IMR-90 (cell line): ENCODE results near the gene TTC5. TPM values are rescaled to one million over a fixed set of nuclear protein-coding genes. Genes with fewer than 3 reads are reported as not detected.
A peak's percentile ranks its signal among the peaks of the same experiment; 100 is the strongest.

Source experiments
- ATAC-seq: fragments of 200-7000 bp; cut with Tn5 transposase; 2 replicates; pipeline ENCODE4 v1.9.1; 2020; ENCODE audit warnings: low read depth, mild to moderate bottlenecking, moderate library complexity
- BruUV-seq: library from RNA; stranded (reverse); fragments of 400-500 nt; replicated peaks from 2 replicates; lab custom pipeline; 2021; lab: Mats Ljungman, UMichigan
- CTCF ChIA-PET: fragments of 300-600 bp; formaldehyde crosslinking; extraction: SDS; loops from one replicate; lab custom pipeline; 2021; ENCODE audit warnings: antibody characterized with exemption; lab: Yijun Ruan, JAX
- POLR2A ChIA-PET: fragments of 300-600 bp; sonication (Branson Sonifier 250); formaldehyde crosslinking; loops from one replicate; lab custom pipeline; 2022; ENCODE audit warnings: antibody characterized with exemption; ENCODE audit not compliant: unreplicated experiment; lab: Charles Lee
- DNase-seq: peaks from one replicate; pipeline ENCODE4 v3.0.0; 2013
- H2AFZ ChIP-seq: replicated peaks from 2 replicates; pipeline ENCODE3; 2013; ENCODE audit warnings: low read length, mild to moderate bottlenecking; ENCODE audit not compliant: poor library complexity
- H2AK5ac ChIP-seq: 2 replicates; pipeline ENCODE4 v1.6.1; 2013; ENCODE audit warnings: low read depth, low read length, inconsistent platforms
- H2AK9ac ChIP-seq: replicated peaks from 2 replicates; pipeline ENCODE3; 2013; ENCODE audit warnings: mild to moderate bottlenecking, low read depth, low read length, moderate library complexity; ENCODE audit not compliant: poor library complexity
- H2BK120ac ChIP-seq: 2 replicates; pipeline ENCODE4 v1.6.1; 2013; ENCODE audit warnings: low read depth, low read length, inconsistent platforms
- H2BK15ac ChIP-seq: 3 replicates; pipeline ENCODE4 v1.6.1; 2013; ENCODE audit warnings: low read depth, low read length, inconsistent platforms
- H2BK20ac ChIP-seq: 2 replicates; pipeline ENCODE4 v1.6.1; 2013; ENCODE audit warnings: low read depth, mild to moderate bottlenecking, inconsistent platforms, low read length, moderate library complexity
- H2BK5ac ChIP-seq: 2 replicates; pipeline ENCODE4 v1.6.1; 2013; ENCODE audit warnings: mild to moderate bottlenecking, low read depth, low read length, inconsistent platforms; ENCODE audit not compliant: poor library complexity, severe bottlenecking
- H3K14ac ChIP-seq: replicated peaks from 2 replicates; pipeline ENCODE4 v1.6.1; 2013; ENCODE audit warnings: low read depth, low read length, inconsistent platforms
- H3K18ac ChIP-seq: 2 replicates; pipeline ENCODE4 v1.6.1; 2013; ENCODE audit warnings: low read depth, low read length, control low read depth
- H3K23ac ChIP-seq: 2 replicates; pipeline ENCODE4 v1.6.1; 2013; ENCODE audit warnings: low read depth, low read length, inconsistent platforms
- H3K27ac ChIP-seq: 2 replicates; pipeline ENCODE4 v1.5.1; 2013; ENCODE audit warnings: mild to moderate bottlenecking, control low read depth, low read length; ENCODE audit not compliant: insufficient read depth
- H3K27me3 ChIP-seq: 2 replicates; pipeline ENCODE4 v1.6.1; 2013; ENCODE audit warnings: low read length; ENCODE audit not compliant: control insufficient read depth, insufficient read depth
- H3K36me3 ChIP-seq: 2 replicates; pipeline ENCODE4 v1.6.1; 2013; ENCODE audit warnings: low read length, mixed read lengths; ENCODE audit not compliant: control insufficient read depth, insufficient read depth
- H3K4ac ChIP-seq: 2 replicates; pipeline ENCODE4 v1.6.1; 2013; ENCODE audit warnings: low read depth, low read length, inconsistent platforms
- H3K4me1 ChIP-seq: 2 replicates; pipeline ENCODE4 v1.6.1; 2013; ENCODE audit warnings: low read length, mixed read lengths; ENCODE audit not compliant: control insufficient read depth, insufficient read depth
- H3K4me2 ChIP-seq: 2 replicates; pipeline ENCODE4 v1.6.1; 2013; ENCODE audit warnings: low read depth, mild to moderate bottlenecking, control low read depth, low read length, moderate library complexity
- H3K4me3 ChIP-seq: 2 replicates; pipeline ENCODE4 v1.5.1; 2013; ENCODE audit warnings: low read depth, mild to moderate bottlenecking, control low read depth, low read length, moderate library complexity; ENCODE audit not compliant: insufficient read depth
- H3K56ac ChIP-seq: 2 replicates; pipeline ENCODE4 v1.6.1; 2013; ENCODE audit warnings: low read length, inconsistent platforms; ENCODE audit not compliant: insufficient read depth; ENCODE audit errors: extremely low read depth
- H3K79me1 ChIP-seq, 2 experiments: 2 replicates each; pipeline ENCODE4 v1.6.1; 2013; ENCODE audit warnings: low read length in 2 of 2, inconsistent platforms in 1 of 2, low read depth in 1 of 2
- H3K9ac ChIP-seq: 2 replicates; pipeline ENCODE4 v1.6.1; 2013; ENCODE audit warnings: low read depth, low read length, control low read depth
- H3K9me1 ChIP-seq: 2 replicates; pipeline ENCODE4 v1.6.1; 2013; ENCODE audit warnings: low read length, inconsistent platforms; ENCODE audit not compliant: insufficient read depth
- H3K9me3 ChIP-seq: 2 replicates; pipeline ENCODE4 v1.6.1; 2013; ENCODE audit warnings: low read length; ENCODE audit not compliant: control insufficient read depth, insufficient read depth
- H4K20me1 ChIP-seq: 2 replicates; pipeline ENCODE4 v1.6.1; 2013; ENCODE audit warnings: low read length, inconsistent platforms; ENCODE audit not compliant: insufficient read depth
- H4K5ac ChIP-seq: 2 replicates; pipeline ENCODE4 v1.6.1; 2013; ENCODE audit warnings: mild to moderate bottlenecking, low read depth, low read length, control low read depth
- H4K8ac ChIP-seq, 2 experiments: 2 replicates each; pipeline ENCODE4 v1.6.1; 2013; ENCODE audit warnings: low read depth in 2 of 2, low read length in 2 of 2, control low read depth in 1 of 2, inconsistent platforms in 1 of 2
- H4K91ac ChIP-seq: 2 replicates; pipeline ENCODE4 v1.6.1; 2013; ENCODE audit warnings: low read depth, low read length, inconsistent platforms; ENCODE audit not compliant: insufficient read depth
- CTCF ChIP-seq: conservative IDR thresholded peaks from 2 replicates; pipeline ENCODE4 v1.5.1; 2012; ENCODE audit warnings: mild to moderate bottlenecking, low read depth, low read length, improper control_type of control experiment
- FOS ChIP-seq: fragments of 150-350 bp; IDR thresholded peaks from 2 replicates; pipeline ENCODE4 v1.6.1; 2016; ENCODE audit warnings: low read depth, low read length
- NFE2L2 ChIP-seq: fragments of 150-350 bp; IDR thresholded peaks from 2 replicates; pipeline ENCODE4 v1.6.1; 2016; ENCODE audit warnings: low read depth, mild to moderate bottlenecking, low read length
- RAD21 ChIP-seq: IDR thresholded peaks from 2 replicates; pipeline ENCODE4 v1.6.1; 2012; ENCODE audit warnings: low read length, improper control_type of control experiment
- SMC3 ChIP-seq: fragments of 150-350 bp; IDR thresholded peaks from 2 replicates; pipeline ENCODE4 v1.6.1; 2016; ENCODE audit warnings: low read depth, mild to moderate bottlenecking, antibody characterized with exemption, low read length, moderate library complexity
- dilution Hi-C: fragments of 300-500 bp; cut with HindIII; formaldehyde crosslinking; loops from one replicate; pipeline ENCODE4 v1.14.3; 2018; ENCODE audit warnings: low sequenced_read_pairs; ENCODE audit not compliant: unreplicated experiment
- in situ Hi-C: fragments of 300-500 bp; cut with MboI; formaldehyde crosslinking; loops from 3 replicates; pipeline ENCODE4 v1.14.3; 2019; ENCODE audit warnings: low sequenced_read_pairs, inconsistent platforms, mixed read lengths
- intact Hi-C: fragments of 100-400 bp; cut with micrococcal nuclease; formaldehyde crosslinking; loops from 2 replicates; pipeline ENCODE4 v1.10.0; 2022
- polyA plus RNA-seq, 3 experiments: library from polyadenylated mRNA; depleted of rRNA; stranded (reverse); fragments of >200 nt; gene quantifications; 2 replicates each; pipeline ENCODE4 v1.2.3, GENCODE V29; 2012; ENCODE audit warnings: low replicate concordance in 1 of 3
- total RNA-seq: library from RNA; depleted of rRNA; stranded (reverse); fragments of >200 nt; gene quantifications from 2 replicates; pipeline ENCODE4 v1.2.3, GENCODE V29; 2012

Gene TTC5
- total and polyA plus RNA-seq, 2 of the 4 experiments (the other 2 are of a cell fraction), result 9.8 to 29.4 TPM

- H4K91ac ChIP-seq, result no peak overlapping the region
- H2BK5ac ChIP-seq, result no peak overlapping the region
- no peak overlapping the region for H4K5ac ChIP-seq
- dilution Hi-C loops (no loop called here), in situ Hi-C loops (loop anchor here (25.0 kb wide), 1 partner anchor 1061 kb away; no protein-coding TSS in a partner anchor), intact Hi-C loops (loop anchor here (2.0 kb wide), 1 partner anchor 24 kb away; no protein-coding TSS in a partner anchor)
- CTCF ChIA-PET, result interaction anchor here (1.9 kb wide), 1 partner anchor 23 kb away, joined by 7 read pairs; no protein-coding TSS in a partner anchor
- H4K8ac ChIP-seq, result no peak overlapping the region
- H3K4me3 ChIP-seq, result no peak overlapping the region
- no peak overlapping the region for H3K4me2 ChIP-seq
- no peak overlapping the region for H2BK20ac ChIP-seq
- no peaks in the 10 kb centered on the region for H4K20me1 ChIP-seq
- H3K56ac ChIP-seq, result no peak overlapping the region
- H3K79me1 ChIP-seq, result no peaks in the 10 kb centered on the region; a peak in 1 of 4 replicates
- POLR2A ChIA-PET, result no interaction called here
- H2BK120ac ChIP-seq, result no peak overlapping the region
- TF ChIP-seq FOS (no peak), RAD21 (0 out of 2 replicates have a peak, but pooled peaks have one; percentile 12), SMC3 (peak; percentile 26; the same call in 1 of the 2 replicates), NFE2L2 (no peak), CTCF (0 out of 2 replicates have a peak, but pooled peaks have one; percentile 22)
- no peak overlapping the region for H2AK5ac ChIP-seq
- no peak overlapping the region for H3K18ac ChIP-seq
- peaks cover 35% of the 10 kb centered on the region for H3K36me3 ChIP-seq
- no peak overlapping the region for H2AK9ac ChIP-seq
- H3K4me1 ChIP-seq, result no peaks in the 10 kb centered on the region
- no peak for ATAC-seq
- no peak overlapping the region for H3K23ac ChIP-seq
- no peak overlapping the region for H3K9ac ChIP-seq
- no peak overlapping the region for H3K27ac ChIP-seq
- no peaks in the 10 kb centered on the region for H3K9me3 ChIP-seq
- no peak overlapping the region for H3K14ac ChIP-seq
- H2BK15ac ChIP-seq, result no peak overlapping the region
- H3K9me1 ChIP-seq, result no peaks in the 10 kb centered on the region
- peak; percentile 17 for DNase-seq
- no TSS peak for BruUV-seq
- no peaks in the 10 kb centered on the region for H3K27me3 ChIP-seq
- no peak overlapping the region for H2AFZ ChIP-seq
- H3K4ac ChIP-seq, result no peak overlapping the region
Measured at GRCh38 chr14:20350860-20351259, 45.1 kb upstream of the TTC5 start.
